Endothelial cell of umbilical vein (primary cell): ENCODE data around the gene IL31RA. TPM values are rescaled to one million over a fixed set of nuclear protein-coding genes. Genes with fewer than 3 reads are reported as not detected.

Source experiments
- BruUV-seq: library from RNA; stranded (reverse); fragments of 400-500 nt; replicated peaks from 2 replicates; lab custom pipeline; 2021; lab: Mats Ljungman, UMichigan
- CTCF ChIA-PET: fragments of 300-600, 350-600 bp; sonication (Branson Sonifier 250); formaldehyde crosslinking; loops from one replicate; lab custom pipeline; 2021; ENCODE audit warnings: antibody characterized with exemption, inconsistent platforms; lab: Charles Lee
- POLR2A ChIA-PET: fragments of 300-600, 350-600 bp; sonication (Branson Sonifier 250); formaldehyde crosslinking; loops from one replicate; lab custom pipeline; 2021; ENCODE audit warnings: antibody characterized with exemption, inconsistent platforms; lab: Charles Lee
- DNase-seq: peaks from one replicate; pipeline ENCODE4 v3.0.0-alpha.2; 2011; ENCODE audit warnings: low read depth, low spot score
- FAIRE-seq: peaks from 2 replicates; lab custom pipeline; 2011; peaks lifted over from hg19 to GRCh38; lab: Jason Lieb, UNC
- H2AFZ ChIP-seq: 2 replicates; pipeline ENCODE4 v1.6.0; 2012; ENCODE audit warnings: low read depth, low read length, control low read depth, inconsistent platforms
- H3K27ac ChIP-seq: 2 replicates; pipeline ENCODE4 v1.5.1; 2011; ENCODE audit warnings: low read depth, mild to moderate bottlenecking, control low read depth, low read length, moderate library complexity; ENCODE audit not compliant: insufficient read depth
- H3K27me3 ChIP-seq, 2 experiments: 2 replicates each; pipeline versions ENCODE4 v1.6.0 to v1.6.1; 2011; ENCODE audit warnings: low read length in 2 of 2, mixed read lengths in 1 of 2; ENCODE audit not compliant: control insufficient read depth in 2 of 2, insufficient read depth in 2 of 2
- H3K36me3 ChIP-seq, 2 experiments: 2 replicates in 1 of 2; 3 replicates in 1 of 2; pipeline ENCODE4 v1.5.1; 2011; ENCODE audit warnings: low read length in 2 of 2, mild to moderate bottlenecking in 1 of 2, moderate library complexity in 1 of 2; ENCODE audit not compliant: control insufficient read depth in 2 of 2, insufficient read depth in 2 of 2; ENCODE audit errors: extremely low read depth in 1 of 2
- H3K4me1 ChIP-seq: 3 replicates; pipeline ENCODE4 v1.5.1; 2011; ENCODE audit warnings: mild to moderate bottlenecking, low read length; ENCODE audit not compliant: control insufficient read depth, insufficient read depth; ENCODE audit errors: extremely low read depth
- H3K4me2 ChIP-seq: 2 replicates; pipeline ENCODE4 v1.6.1; 2011; ENCODE audit warnings: low read length, control low read depth, mixed read lengths; ENCODE audit not compliant: insufficient read depth
- H3K4me3 ChIP-seq, 3 experiments: fragments of 200-600 bp in 1 of 3; sonication (generic), shearing (Covaris generic) in 1 of 3; replicated peaks in 1 of 3; 2 replicates each; pipeline ENCODE4 v1.5.1; 2011 to 2016; ENCODE audit warnings: control low read depth in 3 of 3, low read length in 3 of 3, mild to moderate bottlenecking in 2 of 3, inconsistent platforms in 1 of 3, low read depth in 1 of 3, moderate library complexity in 1 of 3; ENCODE audit not compliant: insufficient read depth in 1 of 3
- H3K79me2 ChIP-seq: 2 replicates; pipeline ENCODE4 v1.6.0; 2012; ENCODE audit warnings: low read length, inconsistent platforms; ENCODE audit not compliant: control insufficient read depth, insufficient read depth
- H3K9ac ChIP-seq: replicated peaks from 2 replicates; pipeline ENCODE3; 2011; ENCODE audit warnings: low read length, control low read depth; ENCODE audit not compliant: insufficient read depth; ENCODE audit errors: extremely low read depth
- H3K9me1 ChIP-seq: replicated peaks from 3 replicates; pipeline ENCODE4 v1.6.0; 2011; ENCODE audit warnings: mild to moderate bottlenecking, low read length; ENCODE audit not compliant: control insufficient read depth, insufficient read depth; ENCODE audit errors: extremely low read depth
- H3K9me3 ChIP-seq: replicated peaks from 2 replicates; pipeline ENCODE4 v1.5.1; 2012; ENCODE audit warnings: low read length, inconsistent platforms; ENCODE audit not compliant: control insufficient read depth, insufficient read depth
- H4K20me1 ChIP-seq: replicated peaks from 2 replicates; pipeline ENCODE3; 2011; ENCODE audit warnings: mild to moderate bottlenecking, low read length; ENCODE audit not compliant: control insufficient read depth, insufficient read depth; ENCODE audit errors: extremely low read depth
- CTCF ChIP-seq, 2 donors: IDR thresholded peaks; 1 replicate in 1 of 2; 2 replicates in 1 of 2; pipeline ENCODE4 v1.5.1; 2011; ENCODE audit warnings: low read length in 2 of 2, mild to moderate bottlenecking in 2 of 2, moderate library complexity in 2 of 2, control low read depth in 1 of 2, inconsistent platforms in 1 of 2, low read depth in 1 of 2; ENCODE audit not compliant: insufficient read depth in 1 of 2; ENCODE audit errors: extremely low read depth in 1 of 2
- EZH2 ChIP-seq: IDR thresholded peaks from 2 replicates; pipeline ENCODE4 v1.6.1; 2012; ENCODE audit warnings: borderline replicate concordance, low read depth, mild to moderate bottlenecking, moderate library complexity, low read length, inconsistent platforms; ENCODE audit not compliant: severe bottlenecking
- FOS ChIP-seq: IDR thresholded peaks from 2 replicates; pipeline ENCODE4 v1.6.1; 2011; ENCODE audit warnings: mild to moderate bottlenecking, low read length, moderate library complexity, borderline replicate concordance; ENCODE audit not compliant: insufficient read depth
- GATA2 ChIP-seq: IDR thresholded peaks from 2 replicates; pipeline ENCODE4 v1.7.0; 2011; ENCODE audit warnings: low read depth, mild to moderate bottlenecking, moderate library complexity, mixed read lengths, low read length; ENCODE audit not compliant: insufficient read length, insufficient read depth
- JUN ChIP-seq: IDR thresholded peaks from 2 replicates; pipeline ENCODE4 v1.6.1; 2011; ENCODE audit warnings: borderline replicate concordance, low read depth; ENCODE audit not compliant: insufficient read length, insufficient read depth
- MAX ChIP-seq: IDR thresholded peaks from 2 replicates; pipeline ENCODE4 v1.6.1; 2011; ENCODE audit not compliant: insufficient read depth, insufficient read length
- MYC ChIP-seq: IDR thresholded peaks from one replicate; pipeline ENCODE4 v1.6.1; 2011; ENCODE audit warnings: mild to moderate bottlenecking, low read depth, low read length
- POLR2A ChIP-seq: IDR thresholded peaks from 2 replicates; pipeline ENCODE4 v1.6.1; 2012; ENCODE audit warnings: low read depth, mild to moderate bottlenecking, control low read depth, low read length
- POLR2AphosphoS5 ChIP-seq: IDR thresholded peaks from 2 replicates; pipeline ENCODE4 v1.6.1; 2012; ENCODE audit warnings: low read depth, mild to moderate bottlenecking, control low read depth, low read length, moderate library complexity; ENCODE audit not compliant: insufficient read depth
- dilution Hi-C: fragments of 300-500 bp; cut with MboI; formaldehyde crosslinking; loops from one replicate; pipeline ENCODE4 v1.15.0; 2019; ENCODE audit warnings: low sequenced_read_pairs; ENCODE audit not compliant: extremely low pct_ligation_motif_present
- intact Hi-C: fragments of 100-400 bp; cut with micrococcal nuclease; formaldehyde crosslinking; loops from one replicate; pipeline ENCODE4 v1.10.0; 2022
- polyA plus RNA-seq, 4 experiments: library from polyadenylated mRNA; depleted of rRNA in 3 of 4; stranded (reverse) in 3 of 4; unstranded in 1 of 4; fragments of >200 nt; gene quantifications; 2 replicates each; pipeline versions ENCODE4 v1.2.1 to v1.2.3, GENCODE V29; 2011 to 2012; ENCODE audit warnings: missing spikeins in 1 of 4
- total RNA-seq: library from RNA; stranded (reverse); gene quantifications from 2 replicates; pipeline ENCODE4 v1.2.3, GENCODE V29; 2021

The IL31RA gene
- total and polyA plus RNA-seq, 2 donors (not counting 3 experiments of a cell fraction or from before 2014, with no cell fraction given) = 0.14 to 0.75 TPM

GRCh38 chr5:55923865-55924500 lies 72.8 kb downstream of the IL31RA start:
- dilution Hi-C loops = no loop called here
- Histone ChIP-seq H3K9me1 (no peaks in the 10 kb centered on the region), H2AFZ (no peak overlapping the region), H4K20me1 (no peaks in the 10 kb centered on the region), H3K9me3 (no peaks in the 10 kb centered on the region), H3K79me2 (no peaks in the 10 kb centered on the region), H3K27ac (peak overlapping the region; percentile 89), H3K4me2 (peak overlapping the region; percentile 42), H3K4me1 (peaks cover 38% of the 10 kb centered on the region), H3K36me3 (no peaks in the 10 kb centered on the region), H3K4me3 (no peak overlapping the region), H3K27me3 (no peaks in the 10 kb centered on the region), H3K9ac (peak overlapping the region; percentile 78)
- ChIA-PET CTCF (interaction anchor here (1.3 to 2.2 kb wide), 3 partner anchors 8 to 16 kb away, joined by 5 to 14 read pairs (median 8); no protein-coding TSS in a partner anchor), POLR2A (interaction anchor here (0.6 kb wide), 1 partner anchor 346 kb away, joined by 8 read pairs; no protein-coding TSS in a partner anchor)
- FAIRE-seq (no peak), DNase-seq (no peak)
- TF ChIP-seq CTCF (IDR thresholded peaks at IDR 0.05; ENCODE audit: extremely low read depth in 1 of 2, insufficient read depth in 1 of 2, low read depth in 1 of 2, low read length in 2 of 2) = no peak
- TF ChIP-seq GATA2 = no peak
- TF ChIP-seq MYC = no peak
- no peak for TF ChIP-seq FOS
- TF ChIP-seq POLR2A = no peak
- TF ChIP-seq POLR2AphosphoS5 = no peak
- TF ChIP-seq MAX = no peak
- no peak for TF ChIP-seq JUN
- no peak for TF ChIP-seq EZH2
- intact Hi-C loops = loop anchor here (1.0 to 10.0 kb wide), 7 partner anchors 55 to 752 kb away; partner anchors contain the start of genes CDC20B, PLPP1 and SLC38A9
- BruUV-seq = no TSS peak
